22Rv1 (cell line): ENCODE results near the gene RNGTT.

Experiments
- ZFX ChIP-seq: fragments of 450-650 bp; IDR thresholded peaks from 2 replicates; pipeline ENCODE4 v1.6.1; 2017; ENCODE audit warnings: antibody characterized with exemption, borderline replicate concordance
- TF ChIP-seq, protein P1 (sequence below): fragments of 450-650 bp; IDR thresholded peaks from 2 replicates; pipeline ENCODE4 v1.5.1; 2017; ENCODE audit warnings: mild to moderate bottlenecking

DNA sequence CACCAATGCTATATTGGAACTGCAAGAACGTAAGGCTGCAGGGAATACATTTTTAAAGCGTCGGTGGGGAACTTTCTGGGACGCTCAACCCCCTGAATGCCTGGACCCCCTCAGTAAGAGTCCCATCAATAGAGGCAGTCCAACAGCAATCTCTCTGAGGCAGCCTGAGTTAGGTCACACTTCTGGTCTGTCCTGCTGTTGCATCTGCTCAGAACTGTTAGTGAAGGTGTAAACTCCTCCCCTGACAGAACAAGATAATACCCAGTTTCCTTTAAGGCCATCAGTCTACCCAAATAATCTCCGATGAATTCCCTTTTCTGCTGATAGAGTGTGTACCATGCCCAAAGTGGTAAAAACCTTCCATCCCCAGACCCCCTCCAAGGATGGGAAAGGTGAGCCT lies 1.1 kb upstream of the RNGTT start:
- TF ChIP-seq, protein P1, sequence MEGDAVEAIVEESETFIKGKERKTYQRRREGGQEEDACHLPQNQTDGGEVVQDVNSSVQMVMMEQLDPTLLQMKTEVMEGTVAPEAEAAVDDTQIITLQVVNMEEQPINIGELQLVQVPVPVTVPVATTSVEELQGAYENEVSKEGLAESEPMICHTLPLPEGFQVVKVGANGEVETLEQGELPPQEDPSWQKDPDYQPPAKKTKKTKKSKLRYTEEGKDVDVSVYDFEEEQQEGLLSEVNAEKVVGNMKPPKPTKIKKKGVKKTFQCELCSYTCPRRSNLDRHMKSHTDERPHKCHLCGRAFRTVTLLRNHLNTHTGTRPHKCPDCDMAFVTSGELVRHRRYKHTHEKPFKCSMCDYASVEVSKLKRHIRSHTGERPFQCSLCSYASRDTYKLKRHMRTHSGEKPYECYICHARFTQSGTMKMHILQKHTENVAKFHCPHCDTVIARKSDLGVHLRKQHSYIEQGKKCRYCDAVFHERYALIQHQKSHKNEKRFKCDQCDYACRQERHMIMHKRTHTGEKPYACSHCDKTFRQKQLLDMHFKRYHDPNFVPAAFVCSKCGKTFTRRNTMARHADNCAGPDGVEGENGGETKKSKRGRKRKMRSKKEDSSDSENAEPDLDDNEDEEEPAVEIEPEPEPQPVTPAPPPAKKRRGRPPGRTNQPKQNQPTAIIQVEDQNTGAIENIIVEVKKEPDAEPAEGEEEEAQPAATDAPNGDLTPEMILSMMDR: no peak
- no peak for TF ChIP-seq ZFX
